HG02852 (cell line): ENCODE results near the gene DNAJC19.

Experiments used
- ATAC-seq: cut with Tn5 transposase; IDR thresholded peaks from one replicate; pipeline ENCODE4 v1.9.1; 2021; ENCODE audit warnings: mild to moderate bottlenecking, moderate library complexity; ENCODE audit not compliant: unreplicated experiment

The DNAJC19 gene

DNA sequence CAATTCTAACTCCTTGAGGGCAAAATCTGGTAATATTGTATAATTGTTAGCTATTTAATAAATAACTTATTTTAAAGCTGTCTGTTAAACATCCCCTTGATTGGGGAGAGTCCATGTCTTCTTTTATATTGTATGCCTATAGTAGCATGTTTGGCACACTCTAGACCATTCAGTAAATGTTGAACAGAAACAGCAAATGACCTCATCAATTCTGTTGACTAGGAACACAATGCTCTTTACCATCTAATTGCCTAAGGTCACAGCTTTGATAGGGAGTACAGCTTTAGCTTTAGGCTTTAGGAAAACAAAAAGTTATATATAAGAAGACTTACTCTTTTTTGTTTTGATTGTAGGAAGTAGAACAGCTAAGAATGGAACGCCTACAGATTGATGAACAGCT is 27.0 kb downstream of the DNAJC19 start:
- no peak for ATAC-seq

- ATAC-seq = no peak
Measured at GRCh38 chr3:180961552-180961951, 28.0 kb downstream of the DNAJC19 start.

DNA sequence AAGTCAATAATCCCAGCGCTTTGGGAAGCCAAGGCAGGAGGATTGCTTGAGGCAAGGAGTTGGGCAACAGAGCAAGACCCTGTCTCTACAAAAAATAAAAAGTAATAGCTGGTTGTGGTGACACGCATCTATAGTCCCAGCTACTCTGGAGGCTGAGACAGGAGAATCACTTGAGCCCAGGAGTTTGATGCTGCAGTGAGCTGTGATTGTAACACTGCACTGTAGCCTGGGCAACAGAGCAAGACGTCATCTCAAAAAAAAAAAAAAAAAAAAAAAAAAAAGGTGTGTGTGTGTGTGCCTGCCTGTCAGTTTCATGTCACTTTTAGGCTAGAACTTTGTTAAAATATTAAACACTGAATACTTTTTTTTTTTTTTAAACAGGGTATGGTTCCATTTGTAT is 28.4 kb downstream of the DNAJC19 start:
- ATAC-seq = no peak

GRCh38 chr3:180959691-180960090 is 29.8 kb downstream of the DNAJC19 start:
- ATAC-seq = peak; percentile 70

DNA sequence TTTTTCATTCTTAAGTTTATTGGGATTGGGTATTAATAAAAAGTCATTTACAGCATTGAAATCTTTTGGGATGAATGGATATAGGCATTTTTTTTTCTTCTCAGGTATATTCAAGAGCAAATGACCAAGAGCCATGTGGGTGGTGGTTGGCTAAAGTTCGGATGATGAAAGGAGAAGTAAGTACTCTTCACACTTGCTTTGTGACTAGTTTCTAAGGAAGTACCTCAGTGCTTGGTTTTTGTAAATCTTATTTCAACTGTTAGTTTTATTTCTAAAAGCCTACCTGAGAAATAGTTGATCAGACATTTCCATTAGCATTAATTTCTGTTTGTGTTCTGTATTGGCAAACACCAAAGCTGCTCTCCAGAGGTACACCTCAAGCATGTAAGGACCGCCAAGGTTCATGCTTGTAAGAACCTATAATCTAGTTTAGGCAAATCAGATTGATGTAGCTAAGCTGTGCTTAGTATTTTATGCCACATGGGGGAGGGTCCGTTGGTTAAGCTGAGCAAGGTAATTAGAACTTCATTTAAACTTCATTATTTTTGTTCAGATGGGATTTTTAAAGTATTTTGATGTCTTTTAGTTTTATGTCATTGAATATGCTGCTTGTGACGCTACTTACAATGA is 41.7 kb downstream of the DNAJC19 start:
- peak; percentile 78 for ATAC-seq

- no peak for ATAC-seq
Measured at GRCh38 chr3:180940826-180941225, 48.7 kb downstream of the DNAJC19 start.

DNA sequence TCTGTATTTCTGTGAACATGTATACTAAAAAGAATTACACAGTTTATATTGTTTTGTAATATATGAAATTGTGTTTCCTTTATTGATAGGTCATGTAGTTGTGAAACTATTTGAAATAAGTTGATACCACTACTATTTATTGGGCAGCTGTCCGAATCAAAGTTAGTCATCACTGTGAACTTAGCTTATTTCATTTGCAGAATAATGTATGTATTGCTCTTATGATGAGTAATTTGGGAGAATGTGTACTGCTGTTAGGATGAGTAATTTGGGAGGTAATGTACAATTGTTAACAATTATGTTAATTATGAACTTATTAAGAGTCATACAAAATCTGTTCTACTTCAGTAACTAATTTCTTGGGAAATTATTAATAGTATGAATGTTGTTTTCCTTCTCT is 54.9 kb downstream of the DNAJC19 start:
- no peak for ATAC-seq
